LNCaP clone FGC (cell line): ENCODE measurements around the gene MYRIP.
"Not testable (repeated sequence)": the region's sequence is repeated elsewhere in the genome, so short reads cannot be mapped to it uniquely, and the experiment has no call there.

Experiments
- DNase-seq: peaks from one replicate; pipeline ENCODE4 v3.0.0-alpha.2; 2011; ENCODE audit warnings: low read depth
- H3K4me3 ChIP-seq: 2 replicates; pipeline ENCODE4 v1.5.1; 2011; ENCODE audit warnings: mild to moderate bottlenecking, low read depth, low read length, control low read depth
- CTCF ChIP-seq: IDR thresholded peaks from 2 replicates; pipeline ENCODE4 v1.5.1; 2012; ENCODE audit warnings: mild to moderate bottlenecking; ENCODE audit not compliant: control insufficient read depth, insufficient read depth; ENCODE audit errors: extremely low read depth

The MYRIP gene

GRCh38 chr3:40068636-40069035 lies 259.2 kb downstream of the MYRIP start:
- H3K4me3 ChIP-seq = no peak overlapping the region
- TF ChIP-seq CTCF = no peak
- no peak for DNase-seq

- H3K4me3 ChIP-seq = no peak overlapping the region
- no peak for TF ChIP-seq CTCF
- DNase-seq = no peak
These were observed 261.4 kb downstream of the MYRIP start for GRCh38 chr3:40070816-40071215.

GRCh38 chr3:40071683-40072238 lies 262.4 kb downstream of the MYRIP start:
- peak; percentile 28 for DNase-seq
- no peak for TF ChIP-seq CTCF
- no peak overlapping the region for H3K4me3 ChIP-seq

GRCh38 chr3:40073310-40074007 lies 264.1 kb downstream of the MYRIP start:
- no peak for TF ChIP-seq CTCF
- DNase-seq = no peak
- H3K4me3 ChIP-seq = no peak overlapping the region

- H3K4me3 ChIP-seq, DNase-seq: not testable (repeated sequence)
These were observed 267.7 kb downstream of the MYRIP start for GRCh38 chr3:40077139-40077538.

GRCh38 chr3:40077828-40078492 lies 268.6 kb downstream of the MYRIP start:
- H3K4me3 ChIP-seq, DNase-seq: not testable (repeated sequence)

- DNase-seq = no peak
- TF ChIP-seq CTCF = no peak
These were observed 269.2 kb downstream of the MYRIP start for GRCh38 chr3:40078590-40078989.

More at GRCh38 chr3:40078590-40078989, 269.2 kb downstream of the MYRIP start:
- no peak overlapping the region for H3K4me3 ChIP-seq
